Endothelial cell (in vitro differentiated cells): ENCODE results near the gene RALA. TPM values are rescaled to one million over a fixed set of nuclear protein-coding genes. Genes with fewer than 3 reads are reported as not detected.

Experiments used
- DNase-seq: peaks from one replicate; pipeline ENCODE4 v3.0.0; 2021; ENCODE audit warnings: low spot score
- H3K27ac Mint-ChIP-seq: one replicate; pipeline ENCODE4 v1.8.0; 2021; ENCODE audit warnings: mixed read lengths, inconsistent platforms; ENCODE audit not compliant: unreplicated experiment
- H3K27me3 Mint-ChIP-seq: one replicate; pipeline ENCODE4 v1.8.0; 2021; ENCODE audit warnings: mild to moderate bottlenecking, moderate library complexity, mixed read lengths, inconsistent platforms; ENCODE audit not compliant: unreplicated experiment
- H3K36me3 Mint-ChIP-seq: one replicate; pipeline ENCODE4 v1.8.0; 2021; ENCODE audit warnings: mild to moderate bottlenecking, low read depth, mixed read lengths, inconsistent platforms; ENCODE audit not compliant: unreplicated experiment
- H3K4me1 Mint-ChIP-seq: one replicate; pipeline ENCODE4 v1.8.0; 2021; ENCODE audit warnings: mild to moderate bottlenecking, mixed read lengths, inconsistent platforms; ENCODE audit not compliant: unreplicated experiment
- H3K4me3 Mint-ChIP-seq: one replicate; pipeline ENCODE4 v1.8.0; 2021; ENCODE audit warnings: mild to moderate bottlenecking, mixed read lengths, inconsistent platforms; ENCODE audit not compliant: unreplicated experiment
- H3K9me3 Mint-ChIP-seq: one replicate; pipeline ENCODE4 v1.8.0; 2021; ENCODE audit warnings: mixed read lengths, inconsistent platforms; ENCODE audit not compliant: unreplicated experiment
- total RNA-seq: library from RNA; stranded (reverse); fragmentation: NEBNext Ultra II Directional; extraction: Animal tissue kit (Norgen Biotek cat#: 25700); gene quantifications from one replicate; pipeline ENCODE4 v1.2.1, GENCODE V29; 2021; ENCODE audit not compliant: unreplicated experiment
- TF ChIP-seq, protein P1 (sequence below): fragments of 200-600 bp; sonication (generic); IDR thresholded peaks from one replicate; pipeline ENCODE4 v1.5.0; 2021; ENCODE audit warnings: antibody characterized with exemption; ENCODE audit not compliant: unreplicated experiment

Gene RALA
- total RNA-seq, 1 donor from 2014 or later, result 202 TPM

DNA sequence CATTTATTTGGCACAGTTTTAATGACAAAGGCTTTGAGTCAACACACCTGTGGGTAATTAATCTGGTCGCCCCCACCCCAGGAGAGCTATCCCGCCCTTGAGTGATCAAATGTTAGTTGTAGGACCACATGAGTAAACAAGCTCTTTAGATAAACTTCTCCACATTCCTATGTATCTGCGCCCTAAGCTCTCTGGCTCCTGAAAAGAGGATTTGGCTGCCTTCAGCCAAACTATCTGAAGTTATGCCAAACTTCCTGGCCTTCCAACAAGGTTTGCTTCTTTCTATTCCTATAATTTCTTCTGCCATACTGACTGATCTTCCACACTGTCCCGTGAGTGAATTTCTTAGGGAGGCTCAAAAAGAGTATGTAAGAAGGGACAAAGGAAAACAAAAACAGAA, 134.2 kb downstream of the RALA start:
- no peaks in the 10 kb centered on the region for H3K27me3 Mint-ChIP-seq
- TF ChIP-seq, protein P1, sequence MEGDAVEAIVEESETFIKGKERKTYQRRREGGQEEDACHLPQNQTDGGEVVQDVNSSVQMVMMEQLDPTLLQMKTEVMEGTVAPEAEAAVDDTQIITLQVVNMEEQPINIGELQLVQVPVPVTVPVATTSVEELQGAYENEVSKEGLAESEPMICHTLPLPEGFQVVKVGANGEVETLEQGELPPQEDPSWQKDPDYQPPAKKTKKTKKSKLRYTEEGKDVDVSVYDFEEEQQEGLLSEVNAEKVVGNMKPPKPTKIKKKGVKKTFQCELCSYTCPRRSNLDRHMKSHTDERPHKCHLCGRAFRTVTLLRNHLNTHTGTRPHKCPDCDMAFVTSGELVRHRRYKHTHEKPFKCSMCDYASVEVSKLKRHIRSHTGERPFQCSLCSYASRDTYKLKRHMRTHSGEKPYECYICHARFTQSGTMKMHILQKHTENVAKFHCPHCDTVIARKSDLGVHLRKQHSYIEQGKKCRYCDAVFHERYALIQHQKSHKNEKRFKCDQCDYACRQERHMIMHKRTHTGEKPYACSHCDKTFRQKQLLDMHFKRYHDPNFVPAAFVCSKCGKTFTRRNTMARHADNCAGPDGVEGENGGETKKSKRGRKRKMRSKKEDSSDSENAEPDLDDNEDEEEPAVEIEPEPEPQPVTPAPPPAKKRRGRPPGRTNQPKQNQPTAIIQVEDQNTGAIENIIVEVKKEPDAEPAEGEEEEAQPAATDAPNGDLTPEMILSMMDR, result no peak
- no peak overlapping the region for H3K27ac Mint-ChIP-seq
- H3K9me3 Mint-ChIP-seq, result no peaks in the 10 kb centered on the region
- H3K4me1 Mint-ChIP-seq, result no peaks in the 10 kb centered on the region
- no peak overlapping the region for H3K4me3 Mint-ChIP-seq
- peaks cover 19% of the 10 kb centered on the region for H3K36me3 Mint-ChIP-seq
- DNase-seq, result no peak

Other genes starting within 250 kb of the RALA start
- gene YAE1, start 57.2 kb upstream of the RALA start, total RNA-seq, result 13.4 TPM